ENCODE results near the gene B9D2.
"Not testable (repeated sequence)": the region's sequence is repeated elsewhere in the genome, so short reads cannot be mapped to it uniquely, and the experiment has no call there.

Gene B9D2

GRCh38 chr19:41351339-41352245, 12.4 kb downstream of the B9D2 start:
- no peak for TF ChIP-seq CTCF (IDR thresholded peaks at IDR 0.05; ENCODE audit: low read length, missing control alignments)
- DNase-seq (ENCODE audit: low read depth), result peak; percentile 60
- peak overlapping the region; percentile 93 for H3K4me3 ChIP-seq (replicated peaks; ENCODE audit: low read depth, low read length)

GRCh38 chr19:41350735-41351338, 13.1 kb downstream of the B9D2 start:
- no peak for TF ChIP-seq CTCF (IDR thresholded peaks at IDR 0.05; ENCODE audit: low read length, missing control alignments)
- H3K4me3 ChIP-seq (replicated peaks; ENCODE audit: low read depth, low read length), result peak overlapping the region; percentile 93
- DNase-seq (ENCODE audit: low read depth), result no peak

- not testable (repeated sequence) for H3K4me3 ChIP-seq (replicated peaks; ENCODE audit: low read depth, low read length); DNase-seq (ENCODE audit: low read depth)
Observed at GRCh38 chr19:41346916-41347315, 17.0 kb downstream of the B9D2 start.

- no peak for DNase-seq (ENCODE audit: low read depth)
- H3K4me3 ChIP-seq (replicated peaks; ENCODE audit: low read depth, low read length), result no peak overlapping the region
- TF ChIP-seq CTCF (IDR thresholded peaks at IDR 0.05; ENCODE audit: low read length, missing control alignments), result no peak
Observed at GRCh38 chr19:41344162-41344561, 19.8 kb downstream of the B9D2 start.

- H3K4me3 ChIP-seq (replicated peaks; ENCODE audit: low read depth, low read length), result no peak overlapping the region
- no peak for DNase-seq (ENCODE audit: low read depth)
- no peak for TF ChIP-seq CTCF (IDR thresholded peaks at IDR 0.05; ENCODE audit: low read length, missing control alignments)
Observed at GRCh38 chr19:41341669-41342490, 22.1 kb downstream of the B9D2 start.

- DNase-seq (ENCODE audit: low read depth), result peak; percentile 56
- no peak for TF ChIP-seq CTCF (IDR thresholded peaks at IDR 0.05; ENCODE audit: low read length, missing control alignments)
- no peak overlapping the region for H3K4me3 ChIP-seq (replicated peaks; ENCODE audit: low read depth, low read length)
Observed at GRCh38 chr19:41339936-41340335, 24.0 kb downstream of the B9D2 start.

GRCh38 chr19:41335467-41335866, 28.5 kb downstream of the B9D2 start:
- no peak for TF ChIP-seq CTCF (IDR thresholded peaks at IDR 0.05; ENCODE audit: low read length, missing control alignments)
- no peak for DNase-seq (ENCODE audit: low read depth)
- no peak overlapping the region for H3K4me3 ChIP-seq (replicated peaks; ENCODE audit: low read depth, low read length)

Measured in fibroblast of pulmonary artery (primary cell).